GM21515 (cell line): ENCODE measurements around the gene PLPP6.
"Not testable (repeated sequence)": the region's sequence is repeated elsewhere in the genome, so short reads cannot be mapped to it uniquely, and the experiment has no call there.

Experiments
- ATAC-seq: cut with Tn5 transposase; IDR thresholded peaks from one replicate; pipeline ENCODE4 v1.9.1; 2021; ENCODE audit not compliant: unreplicated experiment

The PLPP6 gene

GRCh38 chr9:4662108-4662988 lies at the start of gene PLPP6:
PLPP6 (plus strand) TSS chr9:4662294; CDS start chr9:4662376, 82 bp downstream.
- ATAC-seq, result peak; percentile 84

- ATAC-seq, result no peak
Observed at GRCh38 chr9:4614627-4615026, 47.5 kb upstream of the PLPP6 start.

- ATAC-seq, result no peak
Observed at GRCh38 chr9:4615251-4615650, 46.8 kb upstream of the PLPP6 start.

- no peak for ATAC-seq
Observed at GRCh38 chr9:4615778-4616177, 46.3 kb upstream of the PLPP6 start.

GRCh38 chr9:4617752-4618151 lies 44.3 kb upstream of the PLPP6 start:
- ATAC-seq, result no peak

GRCh38 chr9:4618700-4619099 lies 43.4 kb upstream of the PLPP6 start:
- no peak for ATAC-seq

- no peak for ATAC-seq
Observed at GRCh38 chr9:4620057-4620765, 41.9 kb upstream of the PLPP6 start.

- ATAC-seq, result no peak
Observed at GRCh38 chr9:4620881-4621555, 41.1 kb upstream of the PLPP6 start.

- ATAC-seq, result no peak
Observed at GRCh38 chr9:4622016-4622415, 40.1 kb upstream of the PLPP6 start.

- ATAC-seq, result no peak
Observed at GRCh38 chr9:4630836-4631235, 31.3 kb upstream of the PLPP6 start.

- no peak for ATAC-seq
Observed at GRCh38 chr9:4638968-4639367, 23.1 kb upstream of the PLPP6 start.

- ATAC-seq, result no peak
Observed at GRCh38 chr9:4639420-4639819, 22.7 kb upstream of the PLPP6 start.

GRCh38 chr9:4640027-4640426 lies 22.1 kb upstream of the PLPP6 start:
- no peak for ATAC-seq

- ATAC-seq, result no peak
Observed at GRCh38 chr9:4642351-4642750, 19.7 kb upstream of the PLPP6 start.

- ATAC-seq, result no peak
Observed at GRCh38 chr9:4654084-4654483, 8.0 kb upstream of the PLPP6 start.

- ATAC-seq, result no peak
Observed at GRCh38 chr9:4654538-4654937, 7.6 kb upstream of the PLPP6 start.

- not testable (repeated sequence) for ATAC-seq
Observed at GRCh38 chr9:4656196-4656595, 5.9 kb upstream of the PLPP6 start.

GRCh38 chr9:4656621-4657020 lies 5.5 kb upstream of the PLPP6 start:
- no peak for ATAC-seq

- ATAC-seq, result no peak
Observed at GRCh38 chr9:4657426-4658159, 4.5 kb upstream of the PLPP6 start.

GRCh38 chr9:4660665-4661064 lies 1.4 kb upstream of the PLPP6 start:
- not testable (repeated sequence) for ATAC-seq

GRCh38 chr9:4661165-4661564 lies 929 bp upstream of the PLPP6 start:
- no peak for ATAC-seq
